ENCODE results near the gene SLC25A29. TPM values are rescaled to one million over a fixed set of nuclear protein-coding genes. Genes with fewer than 3 reads are reported as not detected.
A peak's percentile ranks its signal among the peaks of the same experiment; 100 is the strongest.

Gene SLC25A29
- polyA plus RNA-seq, 1 donor (not counting 4 experiments of a cell fraction or from before 2014, with no cell fraction given) = 16.3 TPM

DNA sequence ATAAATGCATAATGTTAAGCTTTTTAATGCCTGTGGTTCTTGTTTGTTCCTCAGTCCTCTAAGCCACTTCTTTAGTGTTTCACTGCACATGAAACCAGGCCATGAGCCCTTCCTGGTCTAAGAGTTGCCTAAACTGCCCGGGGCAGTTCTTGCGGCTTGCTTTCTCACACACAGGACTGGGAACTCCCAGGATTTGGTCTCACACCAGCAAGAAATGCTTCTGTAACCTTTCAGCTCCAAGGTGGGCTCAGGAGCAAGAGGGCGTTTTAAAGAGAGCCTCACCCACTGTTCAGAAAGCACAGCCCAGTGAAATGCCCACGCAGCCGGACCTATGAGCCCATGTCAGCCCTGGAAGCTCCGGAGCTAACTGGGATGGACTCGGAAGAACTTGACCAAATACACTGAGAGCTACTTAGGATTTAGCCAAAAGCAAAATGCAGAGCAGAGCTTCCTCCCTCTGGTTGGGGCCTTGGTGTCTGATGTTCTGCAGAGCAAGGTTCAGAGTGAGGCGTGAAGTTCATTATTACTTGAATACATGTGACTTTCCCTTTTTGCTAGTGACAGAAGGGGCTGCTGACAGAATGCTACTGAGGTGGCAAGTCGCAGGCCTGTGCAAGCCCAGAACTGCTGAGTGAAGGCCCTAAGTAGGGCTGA is 23.4 kb downstream of the SLC25A29 start:
- Histone ChIP-seq H3K9ac (ENCODE audit: control insufficient read depth, extremely low read depth, insufficient read depth, low read length) (no peak overlapping the region), H3K4me3 (ENCODE audit: control insufficient read depth in 2 of 3, extremely low read depth in 1 of 3, insufficient read depth in 2 of 3, low read depth in 1 of 3, low read length in 3 of 3) (no peak overlapping the region), H3K27ac (ENCODE audit: control insufficient read depth, insufficient read depth, low read length) (peak overlapping the region; percentile 5), H3K27me3 (ENCODE audit: control insufficient read depth, extremely low read depth, insufficient read depth, low read length) (no peaks in the 10 kb centered on the region), H3K4me2 (ENCODE audit: control insufficient read depth, extremely low read depth, insufficient read depth, low read depth, low read length) (no peak overlapping the region), H2AFZ (ENCODE audit: control insufficient read depth, low read length) (no peak overlapping the region), H3K9me3 (ENCODE audit: control insufficient read depth, low read depth, low read length) (no peaks in the 10 kb centered on the region), H4K20me1 (ENCODE audit: control insufficient read depth, extremely low read depth, insufficient read depth, low read length) (peaks cover 8% of the 10 kb centered on the region), H3K79me2 (ENCODE audit: control insufficient read depth, insufficient read depth, low read length) (peaks cover 24% of the 10 kb centered on the region), H3K36me3 (ENCODE audit: control insufficient read depth in 2 of 2, extremely low read depth in 1 of 2, insufficient read depth in 2 of 2, low read length in 2 of 2) (peaks cover 2% of the 10 kb centered on the region in 2 experiments), H3K9me1 (ENCODE audit: control insufficient read depth, extremely low read depth, insufficient read depth, low read length) (peaks cover 6% of the 10 kb centered on the region), H3K4me1 (ENCODE audit: control insufficient read depth, extremely low read depth, insufficient read depth, low read length) (peaks cover 30% of the 10 kb centered on the region)
- no peak for TF ChIP-seq EZH2 (IDR thresholded peaks at IDR 0.05; ENCODE audit: low read length)
- TF ChIP-seq, protein P1, sequence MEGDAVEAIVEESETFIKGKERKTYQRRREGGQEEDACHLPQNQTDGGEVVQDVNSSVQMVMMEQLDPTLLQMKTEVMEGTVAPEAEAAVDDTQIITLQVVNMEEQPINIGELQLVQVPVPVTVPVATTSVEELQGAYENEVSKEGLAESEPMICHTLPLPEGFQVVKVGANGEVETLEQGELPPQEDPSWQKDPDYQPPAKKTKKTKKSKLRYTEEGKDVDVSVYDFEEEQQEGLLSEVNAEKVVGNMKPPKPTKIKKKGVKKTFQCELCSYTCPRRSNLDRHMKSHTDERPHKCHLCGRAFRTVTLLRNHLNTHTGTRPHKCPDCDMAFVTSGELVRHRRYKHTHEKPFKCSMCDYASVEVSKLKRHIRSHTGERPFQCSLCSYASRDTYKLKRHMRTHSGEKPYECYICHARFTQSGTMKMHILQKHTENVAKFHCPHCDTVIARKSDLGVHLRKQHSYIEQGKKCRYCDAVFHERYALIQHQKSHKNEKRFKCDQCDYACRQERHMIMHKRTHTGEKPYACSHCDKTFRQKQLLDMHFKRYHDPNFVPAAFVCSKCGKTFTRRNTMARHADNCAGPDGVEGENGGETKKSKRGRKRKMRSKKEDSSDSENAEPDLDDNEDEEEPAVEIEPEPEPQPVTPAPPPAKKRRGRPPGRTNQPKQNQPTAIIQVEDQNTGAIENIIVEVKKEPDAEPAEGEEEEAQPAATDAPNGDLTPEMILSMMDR (optimal IDR thresholded peaks at IDR 0.05 in 1 of 3, IDR thresholded peaks at IDR 0.05 in 1 of 3, conservative IDR thresholded peaks at IDR 0.05 in 1 of 3; ENCODE audit: extremely low read depth in 1 of 3, insufficient read depth in 2 of 3, low read length in 3 of 3) = no peak
- DNase-seq (ENCODE audit: low read depth, low spot score) = no peak
- no peak for FAIRE-seq
- dilution Hi-C loops (cut with MboI; ENCODE audit: extremely low pct_ligation_motif_present, low sequenced_read_pairs) = no loop called here

DNA sequence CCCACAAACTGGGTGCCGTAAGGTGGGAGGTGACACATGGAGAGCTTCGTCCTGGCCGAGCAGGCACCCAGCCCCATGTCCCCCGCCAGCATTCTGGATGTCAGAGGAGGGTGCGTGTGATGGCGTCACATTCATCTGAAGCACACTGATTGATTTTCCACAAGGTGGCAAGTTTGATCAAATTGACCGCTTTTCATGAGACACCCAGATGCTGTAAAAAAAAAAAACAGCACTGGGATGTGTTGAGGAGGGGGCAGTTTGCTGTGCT is 24.2 kb downstream of the SLC25A29 start:
- no peak overlapping the region for H3K27ac ChIP-seq (ENCODE audit: control insufficient read depth, insufficient read depth, low read length)
- dilution Hi-C loops (cut with MboI; ENCODE audit: extremely low pct_ligation_motif_present, low sequenced_read_pairs) = no loop called here
- no peak for FAIRE-seq

More for the DNA sequence above, 24.2 kb downstream of the SLC25A29 start:
- TF ChIP-seq, protein P1 (optimal IDR thresholded peaks at IDR 0.05 in 1 of 3, IDR thresholded peaks at IDR 0.05 in 1 of 3, conservative IDR thresholded peaks at IDR 0.05 in 1 of 3; ENCODE audit: extremely low read depth in 1 of 3, insufficient read depth in 2 of 3, low read length in 3 of 3) = no peak
- TF ChIP-seq EZH2 (IDR thresholded peaks at IDR 0.05; ENCODE audit: low read length) = no peak
- Histone ChIP-seq H3K9me3 (ENCODE audit: control insufficient read depth, low read depth, low read length) (no peaks in the 10 kb centered on the region), H4K20me1 (ENCODE audit: control insufficient read depth, extremely low read depth, insufficient read depth, low read length) (peaks cover 8% of the 10 kb centered on the region), H3K9ac (ENCODE audit: control insufficient read depth, extremely low read depth, insufficient read depth, low read length) (no peak overlapping the region), H3K27me3 (ENCODE audit: control insufficient read depth, extremely low read depth, insufficient read depth, low read length) (no peaks in the 10 kb centered on the region), H3K36me3 (ENCODE audit: control insufficient read depth in 2 of 2, extremely low read depth in 1 of 2, insufficient read depth in 2 of 2, low read length in 2 of 2) (peaks cover 2 to 8% of the 10 kb centered on the region in 2 experiments), H3K4me1 (ENCODE audit: control insufficient read depth, extremely low read depth, insufficient read depth, low read length) (peaks cover 30% of the 10 kb centered on the region), H3K4me2 (ENCODE audit: control insufficient read depth, extremely low read depth, insufficient read depth, low read depth, low read length) (no peak overlapping the region), H2AFZ (ENCODE audit: control insufficient read depth, low read length) (no peak overlapping the region), H3K79me2 (ENCODE audit: control insufficient read depth, insufficient read depth, low read length) (peaks cover 30% of the 10 kb centered on the region), H3K9me1 (ENCODE audit: control insufficient read depth, extremely low read depth, insufficient read depth, low read length) (peaks cover 6% of the 10 kb centered on the region), H3K4me3 (ENCODE audit: control insufficient read depth in 2 of 3, extremely low read depth in 1 of 3, insufficient read depth in 2 of 3, low read depth in 1 of 3, low read length in 3 of 3) (no peak overlapping the region)
- no peak for DNase-seq (ENCODE audit: low read depth, low spot score)
